ENCODE measurements around the gene MIF.
"Not testable (repeated sequence)": the region's sequence is repeated elsewhere in the genome, so short reads cannot be mapped to it uniquely, and the experiment has no call there.

Gene MIF

DNA sequence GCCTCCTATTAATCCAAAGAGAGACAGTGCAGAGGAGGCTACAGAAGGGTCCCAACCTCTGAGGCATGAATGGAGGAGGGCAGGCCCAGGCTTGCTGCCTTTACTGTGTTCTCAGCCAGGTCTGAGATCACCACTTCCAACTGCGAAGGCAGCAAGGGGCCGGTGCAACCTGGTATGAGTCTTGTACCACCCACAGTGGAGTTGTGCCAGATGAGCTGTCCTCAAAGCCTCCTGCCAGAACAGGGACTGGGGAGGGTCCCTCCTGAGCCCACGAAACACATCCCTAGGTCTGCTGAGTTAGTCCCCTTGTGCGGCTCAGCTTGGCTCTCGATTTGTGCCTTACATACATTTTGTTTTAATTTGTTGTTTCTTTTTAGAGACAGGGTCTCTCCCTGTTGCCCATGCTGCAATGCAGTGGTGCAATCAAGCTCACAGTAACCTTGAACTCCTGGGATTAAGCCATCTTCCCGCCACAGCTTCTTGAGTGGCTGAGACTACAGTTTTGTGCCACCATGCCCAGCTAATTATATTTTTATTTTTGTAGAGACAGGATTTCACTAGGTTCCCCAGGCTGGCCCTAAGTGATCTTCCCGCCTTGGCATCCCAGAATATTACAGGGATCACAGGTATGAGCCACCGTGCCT, 9.3 kb downstream of the MIF start:
- DNase-seq (ENCODE audit: low spot score) = no peak

- DNase-seq (ENCODE audit: low spot score) = no peak
Measured at GRCh38 chr22:23904573-23905254, 10.5 kb downstream of the MIF start.

GRCh38 chr22:23906641-23907040, 12.5 kb downstream of the MIF start:
- DNase-seq (ENCODE audit: low spot score) = no peak

DNA sequence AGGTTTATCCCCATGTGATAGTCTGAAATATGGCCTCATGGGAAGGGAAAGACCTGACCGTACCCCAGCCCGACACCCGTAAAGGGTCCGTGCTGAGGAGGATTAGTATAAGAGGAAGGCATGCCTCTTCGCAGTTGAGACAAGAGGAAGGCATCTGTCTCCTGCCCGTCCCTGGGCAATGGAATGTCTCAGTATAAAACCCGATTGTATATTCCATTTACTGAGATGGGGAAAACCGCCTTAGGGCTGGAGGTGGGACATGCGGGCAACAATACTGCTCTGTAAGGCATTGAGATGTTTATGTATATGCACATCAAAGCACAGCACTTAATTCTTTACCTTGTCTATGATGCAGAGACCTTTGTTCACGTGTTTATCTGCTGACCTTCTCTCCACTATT, 13.2 kb downstream of the MIF start:
- DNase-seq (ENCODE audit: low spot score) = not testable (repeated sequence)

GRCh38 chr22:23908587-23909205, 14.5 kb downstream of the MIF start:
- DNase-seq (ENCODE audit: low spot score) = no peak

- DNase-seq (ENCODE audit: low spot score) = no peak
Measured at GRCh38 chr22:23909296-23909898, 15.2 kb downstream of the MIF start.

DNA sequence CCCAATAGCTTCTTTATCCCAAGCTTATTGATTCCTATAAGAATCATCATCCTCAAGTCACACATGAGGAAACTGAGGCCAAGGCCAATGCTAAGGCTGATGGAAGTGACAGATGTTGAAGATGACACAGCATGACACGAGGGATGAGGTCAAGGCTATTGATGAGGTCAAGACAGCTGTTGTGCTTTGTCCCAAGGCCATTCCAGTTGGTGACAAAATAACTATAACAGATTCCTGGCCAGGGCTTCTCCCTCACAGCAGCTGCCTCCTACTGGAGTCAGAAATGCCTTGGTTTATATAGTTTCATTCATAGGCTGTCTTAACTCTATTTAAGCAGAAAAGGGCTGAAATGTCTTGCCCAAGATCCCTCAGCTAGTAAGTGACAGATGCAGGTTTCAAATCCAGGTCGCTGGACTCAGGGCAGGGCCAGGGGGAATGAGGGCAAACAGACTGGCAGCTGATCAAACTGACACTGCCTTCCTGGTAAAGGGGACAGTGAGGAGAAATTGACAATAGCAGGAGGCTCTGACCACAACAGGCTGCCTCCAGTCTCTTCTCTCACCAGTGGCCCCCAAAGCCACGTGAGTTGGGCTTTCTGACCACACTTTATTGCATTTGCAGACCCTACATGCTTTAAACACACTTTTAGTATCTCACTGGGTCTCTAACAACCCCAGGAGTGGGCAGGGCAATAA, 16.5 kb downstream of the MIF start:
- no peak for DNase-seq (ENCODE audit: low spot score)

DNA sequence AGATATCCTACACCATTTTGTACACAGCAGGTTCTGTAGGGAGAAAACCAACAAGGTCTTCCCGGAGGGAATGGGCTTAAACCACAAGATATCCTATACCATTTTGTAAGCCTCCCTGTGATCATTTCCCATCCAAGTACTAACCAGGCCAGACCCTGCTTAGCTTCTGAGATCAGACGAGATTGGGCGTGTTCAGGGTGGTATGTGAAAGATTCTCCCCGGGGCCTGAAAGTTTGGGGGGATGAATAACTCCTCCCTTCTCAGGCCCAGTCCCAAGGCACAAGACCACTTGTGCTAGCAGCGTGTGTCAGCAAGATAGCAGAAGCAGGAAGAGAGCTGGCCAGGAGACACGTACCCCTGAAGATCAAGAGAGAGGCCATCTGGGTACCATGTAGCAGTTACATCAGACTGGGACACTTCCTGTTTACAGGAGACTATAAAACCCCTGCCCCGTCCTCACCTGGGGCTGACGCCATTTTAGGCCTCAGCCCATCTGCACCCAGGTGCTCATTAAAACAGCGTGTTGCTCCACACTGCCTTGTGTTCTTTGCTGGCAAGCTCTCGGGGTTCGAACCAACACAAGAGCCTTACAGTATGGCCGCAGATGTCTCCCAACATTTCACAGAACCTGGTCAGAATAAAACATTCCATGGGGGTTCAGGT, 17.3 kb downstream of the MIF start:
- no peak for DNase-seq (ENCODE audit: low spot score)

GRCh38 chr22:23912293-23912903, 18.2 kb downstream of the MIF start:
- no peak for DNase-seq (ENCODE audit: low spot score)

DNA sequence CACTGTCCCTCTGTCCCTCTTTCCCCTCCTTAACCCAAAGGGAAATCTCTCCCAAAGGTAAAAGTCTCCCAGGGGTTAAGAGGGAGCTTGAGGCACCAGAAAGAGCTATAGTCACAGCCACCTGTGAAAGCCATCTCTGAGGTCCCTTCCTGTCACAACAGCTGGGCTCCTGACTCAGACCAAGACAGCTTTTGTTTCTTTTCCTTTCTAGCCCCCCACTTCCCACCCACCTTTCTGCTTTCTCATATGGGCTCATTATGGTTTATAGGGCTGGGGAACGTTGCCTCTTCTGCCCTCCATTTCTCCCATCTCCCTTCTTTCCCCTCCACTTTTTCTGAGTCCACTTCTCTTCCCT, 19.1 kb downstream of the MIF start:
- DNase-seq (ENCODE audit: low spot score) = no peak

DNA sequence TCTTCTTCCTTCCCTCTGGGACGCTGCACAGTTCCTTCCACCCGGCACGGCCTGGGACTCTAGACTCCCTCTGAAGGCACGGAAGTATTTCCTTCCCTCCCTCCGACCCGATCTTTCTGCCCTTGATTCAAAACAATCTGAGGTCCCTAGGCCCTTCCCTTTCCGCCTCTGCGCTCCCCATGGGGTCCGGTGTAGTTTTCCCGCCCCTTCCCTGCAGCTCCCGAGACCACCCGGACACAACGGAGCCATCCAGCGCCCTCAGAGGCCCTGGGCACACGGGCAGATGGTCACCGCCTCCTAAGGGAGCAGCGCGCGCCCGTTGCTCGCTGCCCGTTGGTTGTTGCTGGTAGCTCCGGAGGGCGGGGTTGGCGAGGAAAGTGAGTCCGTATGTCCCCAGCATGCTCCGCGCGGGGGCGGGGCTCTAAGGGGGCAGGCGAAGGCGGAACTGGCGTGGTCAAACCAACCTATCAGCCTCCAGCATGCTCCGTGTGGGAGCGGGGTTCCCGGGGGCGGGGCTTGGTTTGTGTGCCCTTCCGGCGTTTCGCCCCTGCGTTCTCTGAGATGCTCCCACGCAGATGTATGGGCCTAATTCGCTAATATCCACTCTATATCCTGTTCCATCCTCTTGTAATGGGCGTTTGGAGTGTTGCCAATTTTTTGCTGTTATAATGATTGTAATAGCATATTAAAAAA, 19.6 kb downstream of the MIF start:
- peak; percentile 78 for DNase-seq (ENCODE audit: low spot score)

DNA sequence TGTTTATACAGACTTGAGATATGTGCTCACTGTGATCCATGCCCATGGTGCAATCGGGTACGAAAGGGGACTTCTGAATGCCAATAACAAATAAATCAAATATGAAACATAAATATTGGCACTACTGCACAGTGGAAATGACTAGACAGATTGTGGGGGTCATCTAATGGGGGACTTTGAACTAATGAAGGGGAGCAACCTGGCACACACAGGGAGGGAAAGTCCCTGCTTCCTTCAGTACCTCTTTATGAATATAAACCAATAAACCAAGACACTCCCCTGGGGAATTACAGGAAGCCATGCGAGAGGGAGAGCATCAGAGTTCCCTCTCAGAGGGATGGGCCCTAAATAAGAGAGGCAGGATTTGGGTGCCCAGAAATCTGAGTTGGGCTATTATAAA, 21.1 kb downstream of the MIF start:
- DNase-seq (ENCODE audit: low spot score) = no peak

DNA sequence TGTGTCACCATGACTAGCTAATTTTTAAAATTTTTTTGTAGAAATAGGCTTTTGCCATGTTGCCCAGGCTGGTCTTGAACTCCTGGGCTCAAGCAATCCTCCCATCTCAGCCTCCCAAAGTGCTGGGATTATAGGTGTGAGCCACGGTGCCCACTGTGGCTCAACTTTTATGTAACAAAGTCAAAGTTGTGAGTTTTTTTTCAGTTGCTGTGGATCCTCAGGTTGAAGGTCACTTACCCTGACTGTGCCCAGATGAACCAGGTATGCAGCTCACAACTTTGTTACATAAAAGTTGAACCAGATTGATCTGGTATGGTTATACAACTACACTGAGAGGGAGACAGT, 26.1 kb downstream of the MIF start:
- not testable (repeated sequence) for DNase-seq (ENCODE audit: low spot score)

- DNase-seq (ENCODE audit: low spot score) = not testable (repeated sequence)
Measured at GRCh38 chr22:23921586-23922201, 27.5 kb downstream of the MIF start.

- no peak for DNase-seq (ENCODE audit: low spot score)
Measured at GRCh38 chr22:23922921-23923320, 28.7 kb downstream of the MIF start.

DNA sequence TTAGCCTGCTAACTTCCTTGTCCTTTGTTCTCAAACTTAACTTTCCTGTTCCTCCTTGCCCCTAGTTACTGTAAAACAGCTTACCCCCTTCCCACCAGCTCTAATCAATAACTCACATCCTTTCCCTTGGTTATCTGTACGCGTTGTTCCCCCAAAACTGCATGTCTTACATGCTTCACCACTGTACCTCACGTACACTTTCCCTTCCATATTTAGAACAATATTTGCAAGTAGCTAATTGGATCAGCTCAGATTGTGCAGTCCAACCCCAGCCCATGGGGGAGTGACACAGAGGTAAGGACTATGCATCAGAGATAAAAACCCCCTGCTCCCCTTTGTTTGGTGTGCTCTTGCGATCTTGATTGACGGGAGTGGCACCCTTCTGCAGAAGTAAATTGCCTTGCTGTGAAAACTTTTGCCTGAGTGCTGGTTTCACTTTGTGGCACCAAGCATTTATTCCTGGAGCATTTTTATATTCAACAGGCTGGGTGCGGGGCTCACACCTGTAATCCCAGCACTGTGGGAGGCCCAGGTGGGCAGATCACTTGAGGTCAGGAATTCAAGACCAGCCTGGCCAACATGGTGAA, 30.9 kb downstream of the MIF start:
- no peak for DNase-seq (ENCODE audit: low spot score)

DNA sequence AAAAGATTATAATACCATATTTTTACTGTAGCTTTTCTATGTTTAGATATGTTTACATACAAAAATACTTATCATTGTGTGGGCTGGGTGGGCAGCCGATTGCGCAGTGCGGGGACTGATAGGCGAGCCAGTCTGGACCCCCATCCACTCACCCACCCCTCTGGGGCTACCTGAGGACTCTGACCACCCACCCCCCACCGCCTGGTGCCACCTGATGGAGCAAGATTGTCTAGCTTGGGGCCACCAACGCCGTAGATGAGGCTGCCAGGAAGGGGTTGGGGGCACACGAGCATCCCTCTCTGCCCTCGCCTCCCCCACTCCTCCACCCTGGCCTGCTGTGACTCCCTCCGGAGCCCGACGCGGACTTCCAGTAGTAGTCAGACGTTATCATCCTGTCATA, 32.4 kb downstream of the MIF start:
- DNase-seq (ENCODE audit: low spot score) = no peak

DNA sequence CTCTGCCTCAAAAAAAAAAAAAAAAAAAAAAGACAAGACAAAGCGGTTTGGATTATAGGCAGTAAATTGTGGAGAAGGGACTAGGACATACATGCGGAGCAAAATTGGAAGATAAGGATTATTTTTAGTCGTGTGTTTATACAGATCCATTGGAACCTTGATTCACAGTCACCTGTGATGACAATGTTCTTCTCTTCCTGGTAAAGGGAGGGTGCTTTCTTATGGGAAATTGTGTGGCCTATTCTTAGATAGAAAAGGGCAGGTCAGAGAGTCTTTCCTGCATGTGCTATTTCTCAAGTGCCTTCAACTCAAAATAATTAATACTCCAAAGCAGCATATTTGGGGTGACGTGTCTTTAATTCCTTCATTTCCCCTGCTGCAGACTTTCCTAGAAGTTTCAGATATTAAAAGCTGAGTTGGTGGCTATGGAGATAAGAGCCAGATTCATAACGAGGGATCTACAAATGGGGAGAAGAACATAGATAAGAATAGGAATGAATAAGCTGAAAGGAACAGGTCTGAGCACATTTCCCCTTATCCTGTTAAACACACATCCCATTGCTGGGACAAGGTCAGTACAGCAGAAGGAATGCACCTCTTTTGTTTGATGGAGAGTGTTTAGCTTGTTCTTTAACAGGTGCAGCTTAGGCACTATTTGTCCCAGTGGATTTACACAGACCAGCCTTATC, 44.3 kb downstream of the MIF start:
- no peak for DNase-seq (ENCODE audit: low spot score)

DNA sequence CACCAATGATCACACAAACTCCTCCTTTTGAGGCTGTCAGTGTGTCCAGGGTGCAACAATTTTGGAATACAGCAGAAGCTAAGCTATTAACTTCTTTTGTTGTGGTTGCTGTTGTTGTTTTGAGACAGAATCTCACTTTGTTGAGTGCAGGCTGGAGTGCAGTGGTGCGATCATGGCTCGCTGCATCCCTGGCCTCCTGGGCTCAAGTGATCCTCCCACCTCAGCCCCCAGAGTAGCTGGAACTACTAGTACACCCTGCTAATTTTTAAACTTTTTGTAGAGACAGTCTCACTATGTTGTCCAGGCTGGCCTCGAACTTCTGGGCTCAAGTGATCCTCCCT, 44.8 kb downstream of the MIF start:
- no peak for DNase-seq (ENCODE audit: low spot score)

- not testable (repeated sequence) for DNase-seq (ENCODE audit: low spot score)
Measured at GRCh38 chr22:23940166-23940565, 46.0 kb downstream of the MIF start.
